ENCODE measurements around the gene PLXNA4. TPM values are rescaled to one million over a fixed set of nuclear protein-coding genes. Genes with fewer than 3 reads are reported as not detected.
"Not testable (repeated sequence)": the region's sequence is repeated elsewhere in the genome, so short reads cannot be mapped to it uniquely, and the experiment has no call there.

Gene PLXNA4
- total and polyA plus RNA-seq, 9 of the 15 experiments (the other 6 are each of a cell fraction or from before 2014, with no cell fraction given), result under 0.01 to 0.09 TPM; not detected in 7

DNA sequence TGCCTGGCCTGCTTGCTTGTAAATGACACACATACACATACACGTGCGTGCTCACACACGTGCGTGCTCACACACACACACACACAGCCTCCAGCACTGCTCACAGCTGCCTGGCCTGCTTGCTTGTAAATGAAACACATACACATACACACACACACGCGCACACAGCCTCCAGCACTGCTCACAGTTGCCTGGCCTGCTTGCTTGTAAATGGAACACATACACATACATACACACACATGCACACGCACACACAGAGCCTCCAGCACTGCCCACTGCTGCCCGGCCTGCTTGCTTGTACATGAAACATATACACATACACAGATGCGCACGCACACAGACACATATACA lies 397.2 kb downstream of the PLXNA4 start:
- no peak overlapping the region for H3K4me3 ChIP-seq
- H3K79me2 ChIP-seq (ENCODE audit: control insufficient read depth, insufficient read depth, low read length), result no peaks in the 10 kb centered on the region
- in situ Hi-C loops (cut with MboI) (no loop called here), intact Hi-C loops (cut with micrococcal nuclease) (no loop called here)
- H4K20me1 ChIP-seq (replicated peaks; ENCODE audit: control insufficient read depth, insufficient read depth, low read length), result peaks cover 20% of the 10 kb centered on the region; the same call in 1 of the 2 replicates
- no peaks in the 10 kb centered on the region for H3K4me1 ChIP-seq (replicated peaks in 1 of 2; ENCODE audit: control insufficient read depth in 2 of 2, insufficient read depth in 2 of 2, low read length in 2 of 2)
- POLR2A ChIA-PET, result interaction anchor here (1.4 kb wide), 1 partner anchor 14 kb away, joined by 5 read pairs; no protein-coding TSS in a partner anchor
- peaks cover 7% of the 10 kb centered on the region for H3K9me1 ChIP-seq (ENCODE audit: control insufficient read depth, insufficient read depth, low read length)
- no peak overlapping the region for H3K9ac ChIP-seq (ENCODE audit: insufficient read depth in 1 of 2, low read depth in 2 of 2, low read length in 2 of 2)
- no peak overlapping the region for H2AFZ ChIP-seq (ENCODE audit: low read depth, low read length)
- 2% methylated on average over 10 of the region's 10 CpGs for WGBS (ENCODE audit: insufficient coverage, low coverage, missing lambda C conversion rate)
- ATAC-seq, result no peak
- BruUV-seq (replicated peaks), result no TSS peak
- TF ChIP-seq GATAD2A (IDR thresholded peaks at IDR 0.05), result no peak
- H3K36me3 ChIP-seq (ENCODE audit: control insufficient read depth, insufficient read depth, low read length), result no peaks in the 10 kb centered on the region
- CTCF ChIA-PET (ENCODE audit: low intra/inter-chr PET ratio), result no interaction called here
- no peak overlapping the region for H3K27ac ChIP-seq (ENCODE audit: extremely low read depth, low read depth, low read length)
- peaks cover 5 to 38% of the 10 kb centered on the region in 2 experiments; a peak in 4 of 5 replicates for H3K27me3 ChIP-seq (ENCODE audit: control insufficient read depth in 2 of 2, insufficient read depth in 2 of 2, low read length in 2 of 2)
- no peak for DNase-seq (ENCODE audit: extremely low read depth in 1 of 4, low spot score in 3 of 4)
- no peaks in the 10 kb centered on the region for H3K9me3 ChIP-seq (replicated peaks; ENCODE audit: control insufficient read depth, insufficient read depth, low read depth, low read length)
- H3K4me2 ChIP-seq (ENCODE audit: insufficient read depth, low read length), result no peak overlapping the region
- no peak for FAIRE-seq

DNA sequence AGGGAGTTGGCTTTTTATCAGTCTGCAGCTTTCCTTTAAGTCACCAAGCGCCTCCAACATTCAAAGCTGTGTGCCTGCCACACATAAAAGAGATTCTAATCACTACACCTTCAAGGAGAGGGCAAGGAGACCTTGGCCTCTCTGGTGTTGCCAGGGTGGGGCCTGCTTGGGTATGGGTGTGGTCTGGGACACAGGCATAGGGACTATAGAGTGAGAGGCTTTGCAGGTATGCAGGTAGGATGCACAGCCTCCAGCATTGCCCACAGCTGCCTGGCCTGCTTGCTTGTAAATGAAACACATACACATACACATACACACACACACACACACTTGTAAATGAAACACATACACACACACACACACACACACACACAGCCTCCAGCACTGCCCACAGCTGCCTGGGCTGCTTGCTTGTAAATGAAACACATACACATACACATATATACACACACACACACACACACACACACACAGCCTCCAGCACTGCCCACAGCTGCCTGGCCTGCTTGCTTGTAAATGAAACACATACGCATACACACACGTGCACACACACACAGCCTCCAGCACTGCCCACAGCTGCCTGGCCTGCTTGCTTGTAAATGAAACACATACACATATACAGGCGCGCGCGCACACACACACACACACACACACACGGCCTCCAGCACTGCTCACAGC lies 397.7 kb downstream of the PLXNA4 start:
- BruUV-seq (replicated peaks); H3K9me3 ChIP-seq (replicated peaks; ENCODE audit: control insufficient read depth, insufficient read depth, low read depth, low read length); H3K9me1 ChIP-seq (ENCODE audit: control insufficient read depth, insufficient read depth, low read length); intact Hi-C loops (cut with micrococcal nuclease); H3K9ac ChIP-seq (ENCODE audit: insufficient read depth in 1 of 2, low read depth in 2 of 2, low read length in 2 of 2); H3K36me3 ChIP-seq (ENCODE audit: control insufficient read depth, insufficient read depth, low read length); H2AFZ ChIP-seq (ENCODE audit: low read depth, low read length); H3K27ac ChIP-seq (ENCODE audit: extremely low read depth, low read depth, low read length); ATAC-seq; H3K79me2 ChIP-seq (ENCODE audit: control insufficient read depth, insufficient read depth, low read length); H3K4me1 ChIP-seq (replicated peaks in 1 of 2; ENCODE audit: control insufficient read depth in 2 of 2, insufficient read depth in 2 of 2, low read length in 2 of 2); FAIRE-seq; CTCF ChIA-PET (ENCODE audit: low intra/inter-chr PET ratio); DNase-seq (ENCODE audit: extremely low read depth in 1 of 4, low spot score in 3 of 4); H3K4me2 ChIP-seq (ENCODE audit: insufficient read depth, low read length); H3K4me3 ChIP-seq; in situ Hi-C loops (cut with MboI): not testable (repeated sequence)
- Histone ChIP-seq H4K20me1 (replicated peaks; ENCODE audit: control insufficient read depth, insufficient read depth, low read length) (peaks cover 20% of the 10 kb centered on the region; the same call in 1 of the 2 replicates), H3K27me3 (ENCODE audit: control insufficient read depth in 2 of 2, insufficient read depth in 2 of 2, low read length in 2 of 2) (peaks cover 5 to 41% of the 10 kb centered on the region in 2 experiments; a peak in 4 of 5 replicates)
- WGBS (ENCODE audit: insufficient coverage, low coverage, missing lambda C conversion rate), result 6% methylated on average over 8 of the region's 8 CpGs
- POLR2A ChIA-PET, result interaction anchor here (1.4 to 1.5 kb wide), 2 partner anchors 9 to 14 kb away, joined by 4 to 5 read pairs; no protein-coding TSS in a partner anchor
